22Rv1 (cell line): Measurements from ENCODE around the gene TWNK.
A peak's percentile ranks its signal among the peaks of the same experiment; 100 is the strongest.

Source experiments
- CTCF ChIP-seq: fragments of 450-650 bp; IDR thresholded peaks from 2 replicates; pipeline ENCODE4 v1.5.1; 2017; ENCODE audit warnings: mild to moderate bottlenecking
- ZFX ChIP-seq: fragments of 450-650 bp; IDR thresholded peaks from 2 replicates; pipeline ENCODE4 v1.6.1; 2017; ENCODE audit warnings: antibody characterized with exemption, borderline replicate concordance

GRCh38 chr10:100969187-100970075 is 17.9 kb upstream of the TWNK start, which contains the start of gene SEMA4G:
- TF ChIP-seq CTCF (peak; percentile 75), ZFX (no peak)
